H1 (cell line): Measurements from ENCODE around the gene HIVEP3. TPM values are rescaled to one million over a fixed set of nuclear protein-coding genes. Genes with fewer than 3 reads are reported as not detected.

Source experiments
- CTCF ChIA-PET: fragments of 300-600 bp; sonication (Branson Sonifier 250); formaldehyde crosslinking; loops from one replicate; lab custom pipeline; 2021; ENCODE audit not compliant: partially characterized antibody; lab: Charles Lee
- POLR2A ChIA-PET: fragments of 300-600 bp; sonication (Branson Sonifier 250); formaldehyde crosslinking; loops from one replicate; lab custom pipeline; 2021; ENCODE audit warnings: inconsistent platforms; ENCODE audit not compliant: partially characterized antibody; lab: Charles Lee
- DNase-seq, 2 experiments: peaks; one replicate each; pipeline versions ENCODE4 v3.0.0 to v3.0.0-alpha.2; 2010 to 2022; ENCODE audit warnings: low spot score in 2 of 2, low read depth in 1 of 2, mixed read lengths in 1 of 2
- FAIRE-seq: peaks from 2 replicates; lab custom pipeline; 2011; peaks lifted over from hg19 to GRCh38; lab: Jason Lieb, UNC
- H2AFZ ChIP-seq: 2 replicates; pipeline ENCODE4 v1.8.1; 2012; ENCODE audit warnings: low read length, inconsistent platforms
- H2AK5ac ChIP-seq: 2 replicates; pipeline ENCODE4 v1.6.1; 2013; ENCODE audit warnings: low read depth, low read length
- H2BK120ac ChIP-seq: replicated peaks from 2 replicates; pipeline ENCODE3; 2013; ENCODE audit warnings: low read depth, low read length, inconsistent platforms
- H2BK12ac ChIP-seq: 2 replicates; pipeline ENCODE4 v1.6.1; 2013; ENCODE audit warnings: low read depth, low read length
- H2BK15ac ChIP-seq: 2 replicates; pipeline ENCODE4 v1.6.1; 2013; ENCODE audit warnings: low read length
- H2BK20ac ChIP-seq: 2 replicates; pipeline ENCODE4 v1.6.1; 2013; ENCODE audit warnings: low read length
- H2BK5ac ChIP-seq: 2 replicates; pipeline ENCODE4 v1.6.1; 2013; ENCODE audit warnings: low read depth, low read length
- H3K14ac ChIP-seq: 2 replicates; pipeline ENCODE4 v1.6.1; 2013; ENCODE audit warnings: inconsistent platforms; ENCODE audit not compliant: insufficient read length
- H3K18ac ChIP-seq: 2 replicates; pipeline ENCODE4 v1.6.1; 2013; ENCODE audit warnings: low read length; ENCODE audit errors: extremely low read depth
- H3K23ac ChIP-seq: 2 replicates; pipeline ENCODE4 v1.6.1; 2013; ENCODE audit warnings: inconsistent platforms; ENCODE audit not compliant: insufficient read length
- H3K23me2 ChIP-seq: 2 replicates; pipeline ENCODE4 v1.6.1; 2013; ENCODE audit warnings: low read depth, low read length
- H3K27ac ChIP-seq: 2 replicates; pipeline ENCODE4 v1.6.1; 2011; ENCODE audit warnings: low read depth, low read length, inconsistent platforms
- H3K27me3 ChIP-seq, 4 experiments: replicated peaks in 1 of 4; 1 replicate in 1 of 4; 2 replicates in 3 of 4; pipeline versions ENCODE4 v1.6.1 to v1.8.1; 2011 to 2013; ENCODE audit warnings: low read length in 3 of 4, mild to moderate bottlenecking in 3 of 4, inconsistent platforms in 2 of 4, mixed read lengths in 2 of 4, moderate library complexity in 1 of 4; ENCODE audit not compliant: control insufficient read depth in 3 of 4, insufficient read depth in 3 of 4; ENCODE audit errors: extremely low read depth in 1 of 4
- H3K36me3 ChIP-seq, 4 experiments: 2 replicates each; pipeline versions ENCODE4 v1.6.1 to v1.8.1; 2011 to 2013; ENCODE audit warnings: mild to moderate bottlenecking in 4 of 4, low read length in 3 of 4, moderate library complexity in 2 of 4, control low read depth in 1 of 4, inconsistent platforms in 1 of 4; ENCODE audit not compliant: insufficient read depth in 4 of 4, control insufficient read depth in 2 of 4
- H3K4ac ChIP-seq: replicated peaks from 2 replicates; pipeline ENCODE3; 2013; ENCODE audit warnings: low read length, low read depth, mixed read lengths, inconsistent platforms; ENCODE audit not compliant: insufficient read length
- H3K4me1 ChIP-seq, 4 experiments: replicated peaks in 1 of 4; 1 replicate in 1 of 4; 2 replicates in 3 of 4; pipeline versions ENCODE4 v1.6.1 to v1.8.1; 2011 to 2013; ENCODE audit warnings: low read length in 3 of 4, inconsistent platforms in 2 of 4, mixed read lengths in 1 of 4; ENCODE audit not compliant: insufficient read depth in 4 of 4, control insufficient read depth in 3 of 4
- H3K4me2 ChIP-seq, 2 experiments: 2 replicates each; pipeline versions ENCODE4 v1.6.1 to v1.8.1; 2011 to 2013; ENCODE audit warnings: low read depth in 2 of 2, low read length in 2 of 2, control low read depth in 1 of 2, inconsistent platforms in 1 of 2, mild to moderate bottlenecking in 1 of 2; ENCODE audit not compliant: insufficient read depth in 1 of 2
- H3K4me3 ChIP-seq, 4 experiments: fragments of 200-600, 300-600 bp in 1 of 4; sonication (generic), shearing (Covaris generic), sonication (Bioruptor Twin) in 1 of 4; 2 replicates each; pipeline versions ENCODE4 v1.5.1 to v1.8.1; 2011 to 2016; ENCODE audit warnings: low read length in 4 of 4, low read depth in 3 of 4, control low read depth in 2 of 4, inconsistent platforms in 2 of 4, mild to moderate bottlenecking in 2 of 4, mixed read lengths in 1 of 4, moderate library complexity in 1 of 4; ENCODE audit not compliant: insufficient read depth in 2 of 4; ENCODE audit errors: extremely low read depth in 1 of 4
- H3K56ac ChIP-seq: replicated peaks from 2 replicates; pipeline ENCODE3; 2013; ENCODE audit warnings: low read depth, mild to moderate bottlenecking, mixed read lengths, low read length, inconsistent platforms; ENCODE audit not compliant: insufficient read length
- H3K79me1 ChIP-seq: 2 replicates; pipeline ENCODE4 v1.6.1; 2013; ENCODE audit warnings: low read depth, low read length, control low read depth
- H3K79me2 ChIP-seq, 2 experiments: 2 replicates each; pipeline versions ENCODE4 v1.6.1 to v1.8.1; 2012 to 2013; ENCODE audit warnings: low read length in 2 of 2, mild to moderate bottlenecking in 2 of 2, inconsistent platforms in 1 of 2; ENCODE audit not compliant: insufficient read depth in 2 of 2, control insufficient read depth in 1 of 2
- H3K9ac ChIP-seq, 4 experiments: replicated peaks in 1 of 4; 1 replicate in 1 of 4; 2 replicates in 3 of 4; pipeline versions ENCODE4 v1.6.1 to v1.8.1; 2011 to 2013; ENCODE audit warnings: low read depth in 3 of 4, low read length in 3 of 4, control low read depth in 2 of 4, mild to moderate bottlenecking in 2 of 4, moderate library complexity in 2 of 4, inconsistent platforms in 1 of 4; ENCODE audit errors: extremely low read depth in 1 of 4
- H3K9me3 ChIP-seq, 2 experiments: 2 replicates each; pipeline versions ENCODE4 v1.6.1 to v1.8.1; 2012 to 2013; ENCODE audit warnings: mild to moderate bottlenecking in 2 of 2, moderate library complexity in 2 of 2, control low read depth in 1 of 2, inconsistent platforms in 1 of 2, low read depth in 1 of 2, low read length in 1 of 2, mixed read lengths in 1 of 2; ENCODE audit not compliant: insufficient read depth in 2 of 2
- H4K20me1 ChIP-seq, 2 experiments: replicated peaks in 1 of 2; 2 replicates each; pipeline versions ENCODE3 to v1.8.1; 2011 to 2013; ENCODE audit warnings: inconsistent platforms in 2 of 2, low read length in 2 of 2, mild to moderate bottlenecking in 1 of 2; ENCODE audit not compliant: insufficient read depth in 2 of 2, control insufficient read depth in 1 of 2
- H4K5ac ChIP-seq: 2 replicates; pipeline ENCODE4 v1.6.1; 2013; ENCODE audit warnings: low read length, low read depth, mixed read lengths, inconsistent platforms; ENCODE audit not compliant: insufficient read length
- H4K8ac ChIP-seq: 2 replicates; pipeline ENCODE4 v1.8.0; 2013; ENCODE audit warnings: mild to moderate bottlenecking, moderate library complexity, low read length, inconsistent platforms; ENCODE audit not compliant: insufficient read depth; ENCODE audit errors: extremely low read depth
- H4K91ac ChIP-seq: replicated peaks from 2 replicates; pipeline ENCODE3; 2013; ENCODE audit warnings: low read length, mixed read lengths, inconsistent platforms; ENCODE audit not compliant: insufficient read length
- CBX8 ChIP-seq: fragments of 300-800, 300-1000 bp; sonication (generic); IDR thresholded peaks from 2 replicates; pipeline ENCODE4 v1.7.1; 2016; ENCODE audit warnings: low read depth, low read length, borderline replicate concordance
- CHD2 ChIP-seq: IDR thresholded peaks from 2 replicates; pipeline ENCODE4 v1.6.1; 2012; ENCODE audit warnings: low read length, improper control_type of control experiment
- CTBP2 ChIP-seq: IDR thresholded peaks from 2 replicates; pipeline ENCODE4 v1.7.0; 2011; ENCODE audit warnings: borderline replicate concordance, mild to moderate bottlenecking, moderate library complexity, mixed read lengths, low read length; ENCODE audit not compliant: insufficient read depth, insufficient read length
- EZH2 ChIP-seq: fragments of 200-600 bp; sonication (generic); IDR thresholded peaks from 2 replicates; pipeline ENCODE4 v1.7.1; 2012; ENCODE audit warnings: low read depth, mild to moderate bottlenecking, moderate library complexity, low read length, inconsistent platforms; ENCODE audit not compliant: severe bottlenecking
- GABPA ChIP-seq: IDR thresholded peaks from 2 replicates; pipeline ENCODE4 v1.6.1; 2011; ENCODE audit warnings: mild to moderate bottlenecking, low read length, moderate library complexity, borderline replicate concordance; ENCODE audit not compliant: insufficient read depth
- KDM4A ChIP-seq: IDR thresholded peaks from one replicate; pipeline ENCODE4 v1.7.1; 2012; ENCODE audit warnings: low read depth, mild to moderate bottlenecking, moderate library complexity, low read length, inconsistent platforms; ENCODE audit not compliant: severe bottlenecking
- MAFK ChIP-seq: IDR thresholded peaks from 2 replicates; pipeline ENCODE4 v1.6.1; 2012; ENCODE audit warnings: low read depth, mild to moderate bottlenecking, improper control_type of control experiment, low read length
- NRF1 ChIP-seq: IDR thresholded peaks from 2 replicates; pipeline ENCODE4 v1.6.1; 2011; ENCODE audit warnings: mild to moderate bottlenecking, low read depth, low read length, improper control_type of control experiment
- RNF2 ChIP-seq: fragments of 200-900, 300-1000 bp; sonication (generic); IDR thresholded peaks from 2 replicates; pipeline ENCODE4 v1.7.1; 2016; ENCODE audit warnings: borderline replicate concordance, low read depth, mild to moderate bottlenecking, antibody characterized with exemption, low read length; ENCODE audit not compliant: poor library complexity, severe bottlenecking; ENCODE audit errors: missing control alignments
- SRF ChIP-seq: IDR thresholded peaks from 2 replicates; pipeline ENCODE4 v1.6.1; 2011; ENCODE audit warnings: mild to moderate bottlenecking, low read depth, low read length, moderate library complexity
- TEAD4 ChIP-seq: IDR thresholded peaks from 2 replicates; pipeline ENCODE4 v1.6.1; 2012; ENCODE audit warnings: low read depth, low read length, inconsistent platforms, mixed read lengths
- WGBS, 2 experiments: shearing (Covaris generic) in 1 of 2; methylation state at CpG; one replicate each; pipeline versions ENCODE4 v1.1.6 to v1.1.7; 2013 to 2015; ENCODE audit warnings: low lambda C conversion rate in 2 of 2, mixed read lengths in 2 of 2, inconsistent platforms in 1 of 2, low coverage in 1 of 2, missing lambda C conversion rate in 1 of 2; ENCODE audit not compliant: insufficient replicate concordance in 2 of 2, insufficient coverage in 1 of 2, insufficient read length in 1 of 2; ENCODE audit errors: extremely low coverage in 1 of 2, missing lambda C conversion rate in 1 of 2; 5-methylcytosine and 5-hydroxymethylcytosine counted together
- polyA plus RNA-seq, 7 experiments: library from polyadenylated mRNA; depleted of rRNA in 3 of 7; stranded (reverse) in 5 of 7; unstranded in 2 of 7; fragments of >200 nt in 5 of 7; fragments of 200-250 nt in 2 of 7; gene quantifications; 1 replicate in 5 of 7; 2 replicates in 1 of 7; 4 replicates in 1 of 7; pipeline versions ENCODE4 v1.2.1 to v1.2.3, GENCODE V29; 2011 to 2013; ENCODE audit warnings: missing spikeins in 2 of 7, mixed read lengths in 2 of 7
- total RNA-seq: library from RNA; stranded (reverse); fragmentation: NEBNext Ultra II Directional; extraction: Animal tissue kit (Norgen Biotek cat#: 25700); gene quantifications from 2 replicates; pipeline ENCODE4 v1.2.1, GENCODE V29; 2021

Gene HIVEP3
- total and polyA plus RNA-seq, 2 of the 8 experiments (the other 6 are each of a cell fraction or from before 2014, with no cell fraction given): 0.24 to 0.69 TPM

DNA sequence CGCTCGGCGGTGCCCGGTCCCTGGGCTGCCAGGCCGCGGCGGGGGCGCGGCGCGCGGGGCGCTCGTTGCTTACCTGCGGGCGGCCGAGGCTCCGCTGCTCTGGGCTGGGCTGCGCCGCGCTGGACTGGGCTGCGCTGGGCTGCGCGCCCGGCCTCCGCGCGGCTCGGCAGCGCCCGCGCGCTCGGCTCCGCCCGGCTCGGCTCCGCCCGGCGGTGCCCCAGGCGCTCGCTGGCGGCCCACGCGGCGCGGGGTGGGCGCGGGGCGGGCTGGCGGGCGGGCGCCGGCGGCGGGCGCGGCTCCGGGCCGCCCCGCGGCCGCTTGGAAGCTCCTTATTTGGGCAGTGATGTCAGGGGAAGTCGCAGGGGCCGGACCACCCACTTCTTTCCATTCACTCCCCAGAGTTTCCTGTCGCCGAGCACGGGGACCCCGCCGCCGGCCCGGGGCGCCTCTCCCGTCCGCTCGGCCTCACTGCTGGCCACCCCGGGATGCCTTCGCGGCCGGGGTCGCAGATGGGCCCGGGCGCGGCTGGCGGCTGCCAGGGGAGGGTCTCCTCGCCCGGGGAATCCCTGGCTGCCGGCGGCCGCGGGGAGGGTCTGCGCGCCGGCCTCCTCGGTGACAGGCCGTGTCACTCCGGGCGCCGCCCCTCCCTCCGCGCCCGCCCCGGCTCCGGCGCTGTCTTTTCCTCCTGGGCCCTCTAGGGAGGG lies 256.5 kb downstream of the HIVEP3 start:
- WGBS, 2 experiments: 0% methylated on average over 14 of the region's 105 CpGs; no CpG with 5 or more reads in 1 of the 2 experiments
- H2BK20ac ChIP-seq: no peak overlapping the region
- no peak overlapping the region for H3K56ac ChIP-seq
- DNase-seq: peak in 1 of 2 experiments; percentile 63
- H3K4me3 ChIP-seq: peak overlapping the region; percentile 37 to 75 (median 46); a peak in 7 of 8 replicates
- no peak for FAIRE-seq
- no peak overlapping the region for H2BK12ac ChIP-seq
- H3K36me3 ChIP-seq: no peaks in the 10 kb centered on the region
- H3K9ac ChIP-seq: no peak overlapping the region
- no peak overlapping the region for H3K14ac ChIP-seq
- POLR2A ChIA-PET: interaction anchor here (1.1 kb wide), 1 partner anchor 15 kb away, joined by 5 read pairs; no protein-coding TSS in a partner anchor
- no peak overlapping the region for H3K23ac ChIP-seq
- H4K91ac ChIP-seq: no peak overlapping the region
- CTCF ChIA-PET: interaction anchor here (1.4 kb wide), 1 partner anchor 12 kb away, joined by 4 read pairs; no protein-coding TSS in a partner anchor
- peaks cover 3 to 8% (median 3%) of the 10 kb centered on the region in 4 experiments; a peak in 6 of 7 replicates for H3K4me1 ChIP-seq
- H3K27ac ChIP-seq: no peak overlapping the region
- no peaks in the 10 kb centered on the region for H3K9me3 ChIP-seq
- no peaks in the 10 kb centered on the region for H3K79me2 ChIP-seq
- H4K20me1 ChIP-seq: peaks cover 2 to 6% of the 10 kb centered on the region in 2 experiments
- no peak overlapping the region for H2AK5ac ChIP-seq
- peaks cover 17 to 40% (median 32%) of the 10 kb centered on the region in 4 experiments for H3K27me3 ChIP-seq
- peak overlapping the region; percentile 62 to 93 for H3K4me2 ChIP-seq
- H4K5ac ChIP-seq: no peak overlapping the region
- no peak overlapping the region for H3K4ac ChIP-seq
- H3K18ac ChIP-seq: no peak overlapping the region
- no peak overlapping the region for H2AFZ ChIP-seq
- H3K23me2 ChIP-seq: peaks cover 5% of the 10 kb centered on the region
- H3K79me1 ChIP-seq: no peaks in the 10 kb centered on the region; the same call in 1 of the 2 replicates
- no peak overlapping the region for H2BK120ac ChIP-seq
- no peak overlapping the region for H2BK15ac ChIP-seq
- H4K8ac ChIP-seq: no peak overlapping the region
- no peak overlapping the region for H2BK5ac ChIP-seq
- TF ChIP-seq NRF1 (no peak), KDM4A (peak; percentile 75), CBX8 (no peak), EZH2 (no peak), RNF2 (no peak), TEAD4 (no peak), MAFK (no peak), SRF (peak; percentile 82; the same call in 1 of the 2 replicates), GABPA (no peak), CTBP2 (peak; percentile 18), CHD2 (no peak)
